HFFc6 (cell line): ENCODE measurements around the gene OSTM1. TPM values are rescaled to one million over a fixed set of nuclear protein-coding genes. Genes with fewer than 3 reads are reported as not detected.

Source experiments
- DNase-seq: peaks from one replicate; pipeline ENCODE4 v3.0.0-alpha.2; 2018
- H3K27ac Mint-ChIP-seq: 2 replicates; pipeline ENCODE4 v1.8.0; 2020; ENCODE audit warnings: mild to moderate bottlenecking, mixed read lengths
- H3K27me3 Mint-ChIP-seq: 2 replicates; pipeline ENCODE4 v1.8.0; 2021; ENCODE audit warnings: mild to moderate bottlenecking, moderate library complexity, mixed read lengths; ENCODE audit not compliant: insufficient read depth
- H3K36me3 Mint-ChIP-seq: 2 replicates; pipeline ENCODE4 v1.8.0; 2021; ENCODE audit warnings: low read depth, mixed read lengths
- H3K4me1 Mint-ChIP-seq: 2 replicates; pipeline ENCODE4 v1.8.0; 2020; ENCODE audit warnings: low read depth, mixed read lengths
- H3K4me3 Mint-ChIP-seq: 2 replicates; pipeline ENCODE4 v1.8.0; 2020; ENCODE audit warnings: mild to moderate bottlenecking, moderate library complexity, mixed read lengths
- H3K9me3 Mint-ChIP-seq: 2 replicates; pipeline ENCODE4 v1.8.0; 2020; ENCODE audit warnings: mild to moderate bottlenecking, mixed read lengths
- total RNA-seq, 6 experiments: library from RNA; stranded (reverse); fragmentation: NEBNext Ultra II Directional; extraction: Animal tissue kit (Norgen Biotek cat#: 25700); gene quantifications; 2 replicates in 1 of 6; 3 replicates in 5 of 6; pipeline ENCODE4 v1.2.3, GENCODE V29; 2021
- TF ChIP-seq, protein P1 (sequence below): fragments of 200-600 bp; sonication (generic); IDR thresholded peaks from 2 replicates; pipeline ENCODE4 v1.5.0; 2021; ENCODE audit warnings: antibody characterized with exemption, mild to moderate bottlenecking

The OSTM1 gene
- total RNA-seq, 6 experiments from 2014 or later = 42.8 to 52.6 (median 48.7) TPM

DNA sequence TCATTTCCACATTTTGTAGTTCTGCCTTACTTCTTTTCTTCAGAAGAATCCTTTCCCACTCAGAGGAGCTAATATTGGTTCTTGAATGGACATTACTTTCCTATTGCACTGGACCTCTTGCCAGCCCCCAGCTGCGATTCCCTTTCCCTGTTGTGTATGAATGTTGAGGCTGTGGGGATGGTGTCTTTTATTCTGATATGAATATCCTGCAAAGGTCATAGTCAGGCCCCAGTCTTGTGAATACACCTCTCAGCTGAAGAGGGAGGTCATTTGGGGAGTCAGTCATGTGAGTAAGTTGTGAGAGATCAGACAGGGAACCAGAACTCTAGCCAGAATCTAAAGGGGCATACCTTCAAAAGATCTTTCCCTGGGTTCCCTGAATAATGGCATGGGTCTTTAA lies 32.6 kb upstream of the OSTM1 start:
- peaks cover 28% of the 10 kb centered on the region for H3K27me3 Mint-ChIP-seq
- TF ChIP-seq, protein P1, sequence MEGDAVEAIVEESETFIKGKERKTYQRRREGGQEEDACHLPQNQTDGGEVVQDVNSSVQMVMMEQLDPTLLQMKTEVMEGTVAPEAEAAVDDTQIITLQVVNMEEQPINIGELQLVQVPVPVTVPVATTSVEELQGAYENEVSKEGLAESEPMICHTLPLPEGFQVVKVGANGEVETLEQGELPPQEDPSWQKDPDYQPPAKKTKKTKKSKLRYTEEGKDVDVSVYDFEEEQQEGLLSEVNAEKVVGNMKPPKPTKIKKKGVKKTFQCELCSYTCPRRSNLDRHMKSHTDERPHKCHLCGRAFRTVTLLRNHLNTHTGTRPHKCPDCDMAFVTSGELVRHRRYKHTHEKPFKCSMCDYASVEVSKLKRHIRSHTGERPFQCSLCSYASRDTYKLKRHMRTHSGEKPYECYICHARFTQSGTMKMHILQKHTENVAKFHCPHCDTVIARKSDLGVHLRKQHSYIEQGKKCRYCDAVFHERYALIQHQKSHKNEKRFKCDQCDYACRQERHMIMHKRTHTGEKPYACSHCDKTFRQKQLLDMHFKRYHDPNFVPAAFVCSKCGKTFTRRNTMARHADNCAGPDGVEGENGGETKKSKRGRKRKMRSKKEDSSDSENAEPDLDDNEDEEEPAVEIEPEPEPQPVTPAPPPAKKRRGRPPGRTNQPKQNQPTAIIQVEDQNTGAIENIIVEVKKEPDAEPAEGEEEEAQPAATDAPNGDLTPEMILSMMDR = no peak
- no peaks in the 10 kb centered on the region for H3K36me3 Mint-ChIP-seq
- DNase-seq = no peak
- H3K9me3 Mint-ChIP-seq = no peaks in the 10 kb centered on the region
- no peak overlapping the region for H3K4me3 Mint-ChIP-seq
- peaks cover 6% of the 10 kb centered on the region; the same call in 1 of the 2 replicates for H3K4me1 Mint-ChIP-seq
- no peak overlapping the region for H3K27ac Mint-ChIP-seq

DNA sequence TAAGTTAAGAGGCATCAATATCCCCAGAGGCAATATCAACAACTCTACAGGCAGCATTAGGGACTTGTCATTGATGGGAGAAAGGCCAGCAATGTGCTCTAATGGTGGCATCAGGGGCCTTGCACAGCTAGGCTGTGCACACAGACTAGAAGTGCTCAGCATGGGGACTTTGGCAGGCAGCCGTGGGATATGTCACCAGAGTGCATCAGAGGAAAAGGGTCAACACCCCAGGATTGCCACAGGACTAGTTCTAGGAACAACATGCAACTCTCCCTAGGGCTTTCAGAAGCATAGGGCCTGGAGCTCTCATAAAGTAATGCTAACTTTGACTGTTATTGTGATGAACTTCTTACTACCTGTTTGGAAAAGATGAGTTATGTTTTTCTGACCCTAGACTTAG lies 32.2 kb upstream of the OSTM1 start:
- H3K4me1 Mint-ChIP-seq = peaks cover 6% of the 10 kb centered on the region; the same call in 1 of the 2 replicates

DNA sequence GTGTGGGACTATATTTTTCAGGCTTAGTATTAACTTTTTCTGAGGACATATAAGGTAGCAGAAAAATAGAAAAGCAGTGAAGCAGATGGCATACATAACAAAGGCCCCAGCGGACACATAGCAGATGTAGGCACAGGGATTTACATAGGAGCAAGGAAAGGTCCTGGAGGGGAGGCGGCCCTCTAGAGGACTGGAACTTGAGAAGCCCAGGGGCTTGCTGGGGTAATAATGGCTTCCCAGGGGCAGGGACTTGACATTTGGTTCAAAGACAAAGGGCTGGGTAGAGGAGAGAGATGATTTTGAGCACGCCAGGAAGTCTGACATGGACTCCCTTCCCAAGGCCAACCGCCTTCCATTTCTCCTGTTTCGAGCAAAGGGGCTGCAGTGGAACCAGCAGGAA lies 31.7 kb upstream of the OSTM1 start:
- H3K9me3 Mint-ChIP-seq = no peaks in the 10 kb centered on the region
- no peaks in the 10 kb centered on the region for H3K36me3 Mint-ChIP-seq
- no peak overlapping the region for H3K4me3 Mint-ChIP-seq
- H3K27me3 Mint-ChIP-seq = peaks cover 24% of the 10 kb centered on the region
- TF ChIP-seq, protein P1 = no peak
- peaks cover 6% of the 10 kb centered on the region; the same call in 1 of the 2 replicates for H3K4me1 Mint-ChIP-seq
- DNase-seq = no peak
- no peak overlapping the region for H3K27ac Mint-ChIP-seq

More for the DNA sequence above, 32.2 kb upstream of the OSTM1 start:
- no peak for DNase-seq
- Mint-ChIP-seq H3K9me3 (no peaks in the 10 kb centered on the region), H3K27me3 (peaks cover 25% of the 10 kb centered on the region), H3K4me3 (no peak overlapping the region), H3K27ac (no peak overlapping the region), H3K36me3 (no peaks in the 10 kb centered on the region)
- TF ChIP-seq, protein P1 = no peak

DNA sequence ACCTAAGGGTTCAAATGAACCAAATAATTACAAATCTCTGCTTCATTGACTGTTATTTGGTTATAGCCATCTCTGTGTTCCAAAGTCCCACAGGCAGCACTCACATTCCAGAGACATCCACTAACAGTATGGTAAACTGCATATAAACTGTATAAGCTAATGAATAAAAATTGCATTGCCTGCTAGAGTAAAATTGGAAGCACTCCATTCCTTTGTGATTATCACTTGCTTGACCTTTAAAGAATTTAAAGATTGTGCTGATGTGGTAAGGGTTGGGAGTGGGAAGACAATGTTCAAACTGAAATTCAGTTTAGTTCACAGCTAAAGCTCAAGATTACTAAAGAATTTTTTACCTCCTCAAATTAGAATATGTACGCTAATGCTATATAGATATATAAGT lies 31.0 kb upstream of the OSTM1 start:
- Mint-ChIP-seq H3K27me3 (peaks cover 22% of the 10 kb centered on the region), H3K36me3 (no peaks in the 10 kb centered on the region), H3K9me3 (no peaks in the 10 kb centered on the region), H3K4me3 (no peak overlapping the region), H3K27ac (no peak overlapping the region), H3K4me1 (peaks cover 6% of the 10 kb centered on the region; the same call in 1 of the 2 replicates)
- DNase-seq = no peak
- TF ChIP-seq, protein P1 = no peak

DNA sequence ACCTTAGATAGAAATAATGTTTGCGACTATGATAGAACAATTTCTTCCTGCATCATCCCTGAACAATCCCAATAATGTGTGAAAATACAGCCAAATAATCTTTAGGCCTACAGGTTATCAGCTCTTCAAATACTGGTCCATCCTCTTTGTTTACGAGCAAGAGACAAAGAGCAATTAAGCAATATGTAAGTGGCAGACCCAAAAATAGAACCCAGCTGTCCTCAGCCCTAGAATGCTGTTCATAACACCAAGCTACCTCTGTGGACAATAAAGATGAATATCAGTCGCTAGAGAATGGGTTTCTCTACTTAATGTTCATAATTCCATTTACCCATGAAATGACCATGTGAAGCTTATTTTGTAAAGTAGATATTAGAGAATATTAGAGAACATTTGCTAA lies 28.4 kb upstream of the OSTM1 start:
- TF ChIP-seq, protein P1 = no peak
- DNase-seq = no peak
- peaks cover 18% of the 10 kb centered on the region for H3K27me3 Mint-ChIP-seq
- no peak overlapping the region for H3K27ac Mint-ChIP-seq
- H3K4me1 Mint-ChIP-seq = peaks cover 6% of the 10 kb centered on the region; the same call in 1 of the 2 replicates
- no peaks in the 10 kb centered on the region for H3K9me3 Mint-ChIP-seq
- no peaks in the 10 kb centered on the region for H3K36me3 Mint-ChIP-seq
- no peak overlapping the region for H3K4me3 Mint-ChIP-seq

DNA sequence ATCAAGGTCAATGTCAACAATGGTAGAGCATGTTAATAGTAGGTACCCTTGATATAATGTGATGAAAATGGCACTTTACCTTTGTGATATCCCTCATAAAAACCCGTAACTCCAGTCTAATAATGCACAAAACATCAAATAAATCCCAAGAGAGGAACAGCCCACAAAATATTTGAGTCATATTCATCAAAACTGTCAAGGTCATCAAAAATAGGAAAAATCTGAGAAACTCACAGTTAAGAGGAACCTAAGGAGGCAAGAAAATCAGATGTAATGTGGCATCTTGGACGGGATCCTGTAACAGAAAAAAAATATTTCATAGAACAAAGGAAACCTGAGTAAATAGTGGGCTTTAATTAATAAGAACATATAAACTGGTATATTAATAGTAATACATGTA lies 25.5 kb upstream of the OSTM1 start:
- TF ChIP-seq, protein P1 = no peak
- Mint-ChIP-seq H3K27ac (no peak overlapping the region), H3K9me3 (no peaks in the 10 kb centered on the region), H3K4me1 (no peaks in the 10 kb centered on the region), H3K27me3 (peaks cover 17% of the 10 kb centered on the region), H3K36me3 (no peaks in the 10 kb centered on the region), H3K4me3 (no peak overlapping the region)
- DNase-seq = no peak
